ENCODE data around the gene SCUBE1.

GRCh38 chr22:43239956-43240355 is 103.2 kb downstream of the SCUBE1 start:
- no peak for TF ChIP-seq EZH2 (IDR thresholded peaks at IDR 0.05; ENCODE audit: borderline replicate concordance)
- TF ChIP-seq CTCF (IDR thresholded peaks at IDR 0.05; ENCODE audit: poor library complexity), result no peak
